Measurements from ENCODE around the gene EPN1.
A peak's percentile ranks its signal among the peaks of the same experiment; 100 is the strongest.

Gene EPN1

DNA sequence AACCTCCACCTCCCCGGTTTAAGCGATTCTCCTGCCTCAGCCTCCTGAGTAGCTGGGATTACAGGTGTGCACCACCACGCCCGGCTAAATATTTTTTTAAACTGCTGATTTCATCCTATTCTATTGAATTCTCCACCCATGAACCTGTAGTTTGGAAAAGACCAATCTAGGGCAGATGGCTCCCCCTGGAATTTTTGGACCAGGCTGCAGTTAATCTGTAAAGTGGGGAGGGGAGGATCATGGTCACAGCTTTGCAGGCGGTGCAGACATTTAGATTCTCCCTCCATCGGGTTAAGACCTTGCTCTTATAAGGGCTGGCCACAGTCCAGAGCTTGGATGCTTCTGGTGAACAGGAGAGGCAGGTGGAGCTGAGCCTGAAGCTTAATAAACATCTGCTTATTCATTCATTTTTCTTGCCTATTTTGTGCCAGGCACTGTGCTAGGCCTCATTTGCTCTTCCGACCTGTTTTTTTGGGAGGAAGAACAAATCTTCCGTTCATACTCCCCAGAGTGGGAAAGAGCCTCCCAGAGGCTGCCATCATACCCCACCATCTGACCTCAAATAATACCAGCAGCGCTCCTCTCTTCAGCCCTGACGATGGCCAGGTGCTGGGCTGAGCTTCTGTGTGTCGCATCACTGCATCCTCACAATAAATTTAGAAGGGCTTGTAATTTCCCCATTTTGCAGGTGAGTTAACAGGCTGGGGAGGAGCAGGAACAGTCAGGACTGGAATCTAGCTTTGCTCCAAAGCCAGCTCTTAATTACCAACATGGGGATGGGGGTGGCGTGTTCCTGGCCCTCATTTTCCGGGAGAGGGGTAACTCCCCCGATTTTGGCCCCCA is 27.9 kb upstream of the EPN1 start:
- no peak for DNase-seq

DNA sequence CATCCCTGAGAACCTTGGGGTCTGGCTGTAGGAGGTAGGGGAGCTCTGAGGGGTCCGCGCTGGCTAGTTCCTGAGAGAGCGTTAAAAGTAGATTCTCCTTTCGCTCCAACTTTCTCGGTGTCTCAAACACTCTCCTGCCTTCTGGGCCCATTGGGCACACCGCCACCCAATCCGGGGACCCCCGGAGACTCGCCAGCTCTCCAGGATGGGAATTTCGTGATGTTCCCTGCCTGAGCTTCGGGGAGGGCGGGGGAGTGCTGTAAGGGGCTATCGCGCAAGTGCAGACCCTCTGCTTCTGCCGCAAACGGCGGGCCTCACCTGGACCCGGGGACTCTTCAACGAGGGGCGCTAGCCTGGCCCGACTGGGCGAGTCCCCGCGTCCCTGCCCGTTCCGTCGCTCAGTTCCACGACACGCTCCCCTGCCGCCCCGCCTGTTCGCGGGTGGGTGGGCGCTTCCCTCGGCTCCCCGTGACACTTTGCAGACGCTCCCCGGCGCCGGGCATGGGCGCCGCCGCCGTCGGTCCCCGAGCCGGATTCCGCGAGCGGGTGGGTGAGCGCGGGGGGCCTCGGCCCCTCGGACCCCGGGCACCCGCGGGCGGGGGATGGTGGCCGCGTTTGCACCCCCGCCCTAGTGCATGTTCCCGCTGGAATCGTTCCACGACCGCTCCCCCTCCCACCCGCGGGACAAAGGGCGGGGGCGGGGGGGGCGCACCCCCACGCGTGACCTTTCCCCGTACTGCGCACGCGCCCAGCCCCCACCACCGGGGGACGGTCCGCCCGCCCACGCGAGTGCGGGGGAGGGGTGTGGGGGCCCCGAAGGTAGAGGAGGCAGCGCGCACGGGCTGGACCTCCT is 27.1 kb upstream of the EPN1 start, which contains the start of gene CCDC106:
Gene CCDC106 (plus strand): TSS at position 481 of the 853 bp plus-strand sequence. CDS start 835 bp downstream, outside the sequence.
- no peak for DNase-seq

- no peak for DNase-seq
Measured at GRCh38 chr19:55648585-55649267, 26.3 kb upstream of the EPN1 start.

- no peak for DNase-seq
Measured at GRCh38 chr19:55649268-55650125, 25.5 kb upstream of the EPN1 start.

- no peak for DNase-seq
Measured at GRCh38 chr19:55650126-55650557, 24.9 kb upstream of the EPN1 start.

DNA sequence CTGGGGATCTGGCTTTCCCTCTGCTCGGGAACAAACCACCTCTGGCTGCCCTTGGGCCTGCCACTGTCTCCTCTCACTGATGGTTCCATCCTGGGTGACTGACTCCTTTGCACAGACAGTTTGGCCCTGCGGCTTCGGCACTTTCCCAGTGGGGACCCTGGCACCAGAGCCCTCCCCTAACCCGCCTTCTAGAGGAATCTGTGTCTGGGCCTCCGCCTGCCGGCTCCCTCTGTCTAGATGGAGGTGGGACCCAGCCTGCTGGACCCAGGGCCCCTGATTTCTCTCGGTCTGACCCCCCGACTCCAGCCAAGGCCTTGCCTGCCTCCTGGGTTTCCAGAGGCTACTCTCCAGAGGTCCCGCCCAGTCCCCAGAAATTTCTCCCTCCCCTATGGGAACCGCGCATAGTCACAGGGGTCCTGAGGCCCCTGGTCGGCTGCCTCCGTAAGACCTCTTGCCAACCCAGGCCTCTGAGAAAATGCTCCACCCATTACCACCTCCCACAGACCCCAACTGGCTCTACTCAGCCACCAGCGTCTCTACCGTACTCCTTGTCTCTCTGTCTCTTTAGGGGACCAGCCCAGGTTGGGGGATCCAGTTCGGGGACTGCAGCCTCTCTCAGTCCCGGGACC is 24.3 kb upstream of the EPN1 start:
- DNase-seq, result no peak

GRCh38 chr19:55651236-55651635 is 23.8 kb upstream of the EPN1 start:
- no peak for DNase-seq

DNA sequence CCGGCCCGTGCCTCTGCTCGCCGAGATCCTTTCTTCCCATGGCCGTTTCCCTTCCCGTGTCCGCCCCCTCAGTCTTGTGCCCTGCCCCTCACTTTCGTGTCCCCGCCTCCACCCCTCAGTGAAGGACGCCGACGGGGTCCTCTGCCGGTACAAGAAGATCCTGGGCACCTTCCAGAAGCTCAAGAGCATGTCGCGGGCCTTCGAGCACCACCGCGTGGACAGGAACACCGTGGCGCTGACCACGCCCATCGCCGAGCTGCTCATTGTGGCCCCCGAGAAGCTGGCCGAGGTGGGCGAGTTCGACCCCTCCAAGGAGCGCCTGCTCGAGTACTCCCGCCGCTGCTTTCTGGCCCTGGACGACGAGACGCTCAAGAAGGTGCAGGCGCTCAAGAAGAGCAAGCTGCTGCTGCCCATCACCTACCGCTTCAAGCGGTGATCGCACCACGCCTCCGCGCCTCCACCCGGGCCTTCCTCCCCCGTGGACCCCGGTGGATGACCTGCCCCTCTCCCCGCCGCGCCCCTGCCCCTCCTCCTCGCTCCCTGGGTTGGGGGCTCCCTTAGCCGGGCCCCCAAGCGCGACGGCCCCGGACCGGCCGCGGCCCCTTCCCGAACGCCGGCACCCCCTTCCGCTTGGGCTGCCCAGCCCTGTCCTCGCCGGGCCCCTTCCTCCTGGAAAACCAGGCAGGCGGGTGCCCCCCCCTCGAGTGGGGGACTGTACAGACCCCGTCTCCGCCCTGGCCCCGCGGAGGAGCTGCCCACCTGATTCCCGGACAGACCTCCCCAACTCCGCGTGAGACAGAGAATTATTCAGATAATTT is 22.5 kb upstream of the EPN1 start:
- no peak for DNase-seq

DNA sequence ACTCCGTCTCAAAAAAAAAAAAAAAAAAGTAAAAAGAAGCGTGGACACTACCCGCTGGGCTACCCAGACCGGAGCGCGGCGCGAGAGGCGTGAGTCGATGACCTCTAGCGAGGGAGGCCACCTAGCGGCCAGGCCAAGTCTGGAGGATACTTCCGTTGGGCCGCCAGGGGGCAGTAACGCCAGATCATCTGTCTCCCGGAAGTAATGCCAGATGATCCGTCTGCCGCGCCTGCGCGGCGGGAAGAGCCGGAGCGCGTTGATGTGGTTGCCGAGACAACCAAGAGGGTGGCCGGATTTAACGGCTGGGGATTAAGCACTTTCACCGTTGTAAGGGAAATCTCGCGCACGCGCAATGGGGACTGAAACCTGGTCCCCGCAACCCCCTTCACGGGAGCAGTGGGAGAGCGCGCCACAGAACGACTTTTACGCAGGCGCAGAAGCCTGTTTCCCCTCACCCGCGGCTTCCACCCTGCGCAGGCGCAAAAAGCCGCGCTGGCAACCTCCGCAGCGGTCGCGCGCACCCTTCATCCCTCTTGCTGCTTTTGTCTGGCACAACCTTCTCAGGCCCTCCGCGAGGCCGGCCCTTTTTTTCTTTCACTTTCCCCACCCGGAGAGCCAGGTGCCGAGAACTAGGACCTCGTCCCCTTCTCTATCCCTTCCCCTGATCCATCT is 21.2 kb upstream of the EPN1 start:
- peak; percentile 97 for DNase-seq

DNA sequence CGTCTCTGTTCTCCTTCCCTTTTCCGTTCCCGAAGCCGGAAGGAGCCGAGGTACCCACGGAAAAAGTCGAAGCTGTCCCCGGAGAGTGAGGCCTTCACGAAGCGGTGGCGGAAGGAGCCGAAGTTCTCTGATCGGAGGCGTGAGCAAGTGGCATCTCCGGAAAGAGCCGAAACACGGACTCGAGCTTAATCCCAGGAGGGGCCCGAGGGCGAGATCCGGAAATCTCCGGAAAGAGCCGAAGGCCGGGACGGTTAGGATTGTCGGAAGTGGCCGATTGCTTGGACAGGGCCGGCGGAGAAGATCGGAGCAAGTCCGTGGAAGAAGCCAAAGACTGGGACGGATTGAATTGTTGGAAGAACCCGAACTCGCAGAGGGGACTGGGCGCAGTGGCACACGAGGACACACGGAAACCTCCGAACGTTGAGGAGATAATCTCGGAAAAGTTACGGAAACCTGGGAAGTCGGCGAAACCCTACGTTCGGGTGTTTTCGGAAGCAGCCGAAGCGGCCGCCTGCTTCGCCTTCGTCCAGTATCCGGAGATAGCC is 20.6 kb upstream of the EPN1 start:
- DNase-seq, result peak; percentile 96

DNA sequence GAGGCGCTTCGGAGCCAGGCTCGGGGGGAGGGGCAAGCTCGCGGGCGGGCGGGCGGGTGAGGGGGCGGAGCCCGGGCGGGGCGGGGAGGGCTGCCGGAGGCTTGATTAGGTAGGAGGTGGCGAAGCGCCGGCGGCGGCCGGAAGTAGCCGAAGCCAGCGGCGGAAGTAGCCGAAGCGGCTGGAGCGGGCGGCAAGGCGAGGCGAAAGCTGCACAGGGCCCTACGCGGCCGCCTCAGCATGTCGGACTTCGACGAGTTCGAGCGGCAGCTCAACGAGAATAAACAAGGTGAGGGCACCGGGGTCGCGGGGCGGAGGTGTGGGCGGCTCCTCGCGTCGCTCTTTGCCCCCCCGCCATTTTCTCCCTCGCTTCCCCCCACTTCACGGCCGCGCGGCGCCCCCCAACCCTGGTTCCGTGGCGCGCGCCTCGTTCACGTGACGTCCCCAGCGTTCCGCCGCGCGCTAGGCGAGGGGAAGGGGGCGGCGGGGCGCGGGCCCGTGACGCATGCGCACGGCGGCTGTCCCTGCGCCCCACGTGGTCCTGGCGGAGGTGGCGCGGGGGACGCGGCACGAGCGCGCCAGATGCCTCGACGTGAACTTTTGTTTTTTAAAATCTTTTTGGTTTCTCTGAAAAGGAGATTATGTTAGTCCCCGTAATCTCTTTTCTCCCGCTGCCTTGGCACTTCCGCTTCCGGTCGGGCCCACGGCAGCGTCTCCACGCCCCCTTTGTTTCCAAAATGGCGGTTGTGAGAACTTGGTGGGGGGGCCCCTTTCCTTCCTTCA is 20.0 kb upstream of the EPN1 start, which contains the start of gene U2AF2:
Gene U2AF2 (plus strand): TSS at position 168 of the 780 bp plus-strand sequence. CDS start 70 bp downstream, at position 238.
- DNase-seq, result peak; percentile 59

- DNase-seq, result no peak
Measured at GRCh38 chr19:55655648-55656040, 19.4 kb upstream of the EPN1 start.

- no peak for DNase-seq
Measured at GRCh38 chr19:55656552-55656951, 18.5 kb upstream of the EPN1 start.

GRCh38 chr19:55656988-55657747 is 17.9 kb upstream of the EPN1 start:
- no peak for DNase-seq

- DNase-seq, result no peak
Measured at GRCh38 chr19:55658846-55659459, 16.1 kb upstream of the EPN1 start.

GRCh38 chr19:55659822-55660221 is 15.2 kb upstream of the EPN1 start:
- no peak for DNase-seq

GRCh38 chr19:55660404-55660803 is 14.6 kb upstream of the EPN1 start:
- no peak for DNase-seq

GRCh38 chr19:55660991-55661390 is 14.0 kb upstream of the EPN1 start:
- DNase-seq, result no peak

Measured in NCI-H2029 treated with DMSO at 0.1 percent for 48 hours (cell line).